Measurements from ENCODE around the gene CLSTN1.

DNA sequence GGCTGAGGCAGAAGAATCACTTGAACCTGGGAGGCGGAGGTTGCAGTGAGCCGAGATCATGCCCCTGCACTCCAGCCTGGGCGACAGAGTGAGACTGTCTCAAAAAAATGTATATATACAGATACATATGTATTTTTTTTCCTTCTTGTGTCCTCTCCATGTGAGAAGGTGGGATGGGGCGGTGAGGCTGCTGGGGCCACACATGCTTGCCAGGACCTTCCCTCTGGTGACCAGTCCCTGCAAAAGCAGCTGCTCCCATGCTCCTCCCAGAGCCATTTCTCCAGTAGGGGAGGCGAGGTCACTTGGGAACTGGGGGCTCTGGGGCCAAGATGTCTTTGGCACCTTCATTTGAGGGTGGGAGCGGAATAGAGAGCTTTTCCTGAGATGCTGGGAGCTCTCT lies 97.4 kb downstream of the CLSTN1 start:
- TF ChIP-seq EZH2phosphoT487 (conservative IDR thresholded peaks at IDR 0.05; ENCODE audit: low read length): no peak
- TF ChIP-seq, protein P1, sequence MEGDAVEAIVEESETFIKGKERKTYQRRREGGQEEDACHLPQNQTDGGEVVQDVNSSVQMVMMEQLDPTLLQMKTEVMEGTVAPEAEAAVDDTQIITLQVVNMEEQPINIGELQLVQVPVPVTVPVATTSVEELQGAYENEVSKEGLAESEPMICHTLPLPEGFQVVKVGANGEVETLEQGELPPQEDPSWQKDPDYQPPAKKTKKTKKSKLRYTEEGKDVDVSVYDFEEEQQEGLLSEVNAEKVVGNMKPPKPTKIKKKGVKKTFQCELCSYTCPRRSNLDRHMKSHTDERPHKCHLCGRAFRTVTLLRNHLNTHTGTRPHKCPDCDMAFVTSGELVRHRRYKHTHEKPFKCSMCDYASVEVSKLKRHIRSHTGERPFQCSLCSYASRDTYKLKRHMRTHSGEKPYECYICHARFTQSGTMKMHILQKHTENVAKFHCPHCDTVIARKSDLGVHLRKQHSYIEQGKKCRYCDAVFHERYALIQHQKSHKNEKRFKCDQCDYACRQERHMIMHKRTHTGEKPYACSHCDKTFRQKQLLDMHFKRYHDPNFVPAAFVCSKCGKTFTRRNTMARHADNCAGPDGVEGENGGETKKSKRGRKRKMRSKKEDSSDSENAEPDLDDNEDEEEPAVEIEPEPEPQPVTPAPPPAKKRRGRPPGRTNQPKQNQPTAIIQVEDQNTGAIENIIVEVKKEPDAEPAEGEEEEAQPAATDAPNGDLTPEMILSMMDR (IDR thresholded peaks at IDR 0.05; ENCODE audit: insufficient read depth, low read length, poor library complexity, severe bottlenecking): no peak
